Activated T-cell treated with anti-CD3 and anti-CD28 coated beads, Interleukin-2, amount 50 U/mL, for 48 hours (primary cell): ENCODE measurements around the gene CDH10.

Experiments used
- DNase-seq, 2 experiments: peaks; one replicate each; pipeline ENCODE4 v3.0.0-alpha.2; 2020

Gene CDH10

GRCh38 chr5:24475101-24475500 lies 169.7 kb downstream of the CDH10 start:
- DNase-seq: no peak

GRCh38 chr5:24474685-24475084 lies 170.1 kb downstream of the CDH10 start:
- DNase-seq: no peak

- no peak for DNase-seq
Observed at GRCh38 chr5:24472518-24472917, 172.3 kb downstream of the CDH10 start.

- no peak for DNase-seq
Observed at GRCh38 chr5:24444414-24444813, 200.4 kb downstream of the CDH10 start.

- DNase-seq: no peak
Observed at GRCh38 chr5:24439465-24439864, 205.3 kb downstream of the CDH10 start.
